Progenitor cell of endocrine pancreas (in vitro differentiated cells): Measurements from ENCODE around the gene FGF3. TPM values are rescaled to one million over a fixed set of nuclear protein-coding genes. Genes with fewer than 3 reads are reported as not detected.

Experiments
- DNase-seq: peaks from one replicate; pipeline ENCODE4 v3.0.0; 2021; ENCODE audit warnings: low spot score; ENCODE audit not compliant: unreplicated experiment
- H3K27ac Mint-ChIP-seq: 2 replicates; pipeline ENCODE4 v1.8.0; 2021; ENCODE audit warnings: mild to moderate bottlenecking, moderate library complexity, mixed read lengths
- H3K27me3 Mint-ChIP-seq: 2 replicates; pipeline ENCODE4 v1.8.0; 2021; ENCODE audit warnings: mixed read lengths
- H3K36me3 Mint-ChIP-seq: 2 replicates; pipeline ENCODE4 v1.8.0; 2022; ENCODE audit warnings: mixed read lengths; ENCODE audit not compliant: insufficient read depth
- H3K4me1 Mint-ChIP-seq: 2 replicates; pipeline ENCODE4 v1.8.0; 2021; ENCODE audit warnings: low read depth, mixed read lengths
- H3K4me3 Mint-ChIP-seq: 2 replicates; pipeline ENCODE4 v1.8.0; 2021; ENCODE audit warnings: low read depth, mild to moderate bottlenecking, moderate library complexity, mixed read lengths
- H3K9me3 Mint-ChIP-seq: 2 replicates; pipeline ENCODE4 v1.8.0; 2021; ENCODE audit warnings: low read depth, mixed read lengths
- total RNA-seq: library from RNA; stranded (reverse); gene quantifications from 2 replicates; pipeline ENCODE4 v1.2.1, GENCODE V29; 2021
- TF ChIP-seq, protein P1 (sequence below): fragments of 200-600 bp; sonication (generic); IDR thresholded peaks from one replicate; pipeline ENCODE4 v1.5.0; 2021; ENCODE audit warnings: antibody characterized with exemption, mild to moderate bottlenecking; ENCODE audit not compliant: unreplicated experiment

FGF3 gene
- total RNA-seq, 1 donor from 2014 or later, result not detected

DNA sequence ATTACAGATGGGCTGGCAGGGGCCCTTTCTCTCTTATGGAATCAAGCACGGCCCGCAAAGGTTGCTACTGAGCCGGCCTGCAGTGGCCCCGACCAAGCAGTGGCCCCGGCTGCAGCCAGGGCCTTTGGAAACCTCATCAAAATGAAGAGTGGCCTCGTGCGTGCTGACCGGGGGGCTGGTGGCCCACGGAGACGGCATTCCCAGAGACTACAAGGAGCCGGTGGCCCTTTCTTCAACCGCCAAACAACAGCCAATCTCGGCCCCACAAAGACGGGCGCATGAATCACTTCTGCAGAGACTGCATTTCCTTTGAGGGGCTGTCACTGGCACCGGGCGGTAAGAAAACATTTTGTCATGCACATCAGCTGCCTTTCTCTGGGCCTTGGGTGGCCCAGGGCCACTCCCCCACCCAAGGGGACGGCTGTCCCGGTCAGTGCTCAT lies 43.1 kb upstream of the FGF3 start:
- H3K27me3 Mint-ChIP-seq, result peaks cover 46% of the 10 kb centered on the region
- H3K4me3 Mint-ChIP-seq, result no peak overlapping the region
- DNase-seq, result no peak
- TF ChIP-seq, protein P1, sequence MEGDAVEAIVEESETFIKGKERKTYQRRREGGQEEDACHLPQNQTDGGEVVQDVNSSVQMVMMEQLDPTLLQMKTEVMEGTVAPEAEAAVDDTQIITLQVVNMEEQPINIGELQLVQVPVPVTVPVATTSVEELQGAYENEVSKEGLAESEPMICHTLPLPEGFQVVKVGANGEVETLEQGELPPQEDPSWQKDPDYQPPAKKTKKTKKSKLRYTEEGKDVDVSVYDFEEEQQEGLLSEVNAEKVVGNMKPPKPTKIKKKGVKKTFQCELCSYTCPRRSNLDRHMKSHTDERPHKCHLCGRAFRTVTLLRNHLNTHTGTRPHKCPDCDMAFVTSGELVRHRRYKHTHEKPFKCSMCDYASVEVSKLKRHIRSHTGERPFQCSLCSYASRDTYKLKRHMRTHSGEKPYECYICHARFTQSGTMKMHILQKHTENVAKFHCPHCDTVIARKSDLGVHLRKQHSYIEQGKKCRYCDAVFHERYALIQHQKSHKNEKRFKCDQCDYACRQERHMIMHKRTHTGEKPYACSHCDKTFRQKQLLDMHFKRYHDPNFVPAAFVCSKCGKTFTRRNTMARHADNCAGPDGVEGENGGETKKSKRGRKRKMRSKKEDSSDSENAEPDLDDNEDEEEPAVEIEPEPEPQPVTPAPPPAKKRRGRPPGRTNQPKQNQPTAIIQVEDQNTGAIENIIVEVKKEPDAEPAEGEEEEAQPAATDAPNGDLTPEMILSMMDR, result no peak
- H3K27ac Mint-ChIP-seq, result no peak overlapping the region
- H3K4me1 Mint-ChIP-seq, result no peaks in the 10 kb centered on the region
- H3K36me3 Mint-ChIP-seq, result no peaks in the 10 kb centered on the region
- no peaks in the 10 kb centered on the region for H3K9me3 Mint-ChIP-seq

DNA sequence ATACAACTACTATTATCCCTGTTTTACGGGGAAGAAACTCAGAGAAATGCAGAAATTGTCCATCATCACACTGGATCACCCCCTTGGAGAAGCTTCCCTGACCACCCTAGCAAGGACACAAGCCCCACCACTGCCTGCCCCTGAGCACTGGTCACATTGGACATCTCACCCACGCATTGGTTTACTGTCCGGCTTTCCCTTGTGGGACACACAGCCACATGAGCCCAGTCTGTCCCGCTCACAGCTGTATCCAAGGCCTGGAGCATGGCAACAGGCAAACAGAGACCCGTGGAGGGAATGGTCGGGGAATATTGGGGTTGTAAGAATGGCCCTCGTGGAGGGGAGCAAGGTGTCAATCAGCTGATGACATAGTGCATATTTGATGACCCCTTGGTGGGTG lies 42.7 kb upstream of the FGF3 start:
- Mint-ChIP-seq H3K36me3 (no peaks in the 10 kb centered on the region), H3K4me1 (no peaks in the 10 kb centered on the region), H3K27me3 (peaks cover 47% of the 10 kb centered on the region), H3K27ac (no peak overlapping the region), H3K9me3 (no peaks in the 10 kb centered on the region), H3K4me3 (no peak overlapping the region)
- DNase-seq, result no peak
- TF ChIP-seq, protein P1, result no peak

DNA sequence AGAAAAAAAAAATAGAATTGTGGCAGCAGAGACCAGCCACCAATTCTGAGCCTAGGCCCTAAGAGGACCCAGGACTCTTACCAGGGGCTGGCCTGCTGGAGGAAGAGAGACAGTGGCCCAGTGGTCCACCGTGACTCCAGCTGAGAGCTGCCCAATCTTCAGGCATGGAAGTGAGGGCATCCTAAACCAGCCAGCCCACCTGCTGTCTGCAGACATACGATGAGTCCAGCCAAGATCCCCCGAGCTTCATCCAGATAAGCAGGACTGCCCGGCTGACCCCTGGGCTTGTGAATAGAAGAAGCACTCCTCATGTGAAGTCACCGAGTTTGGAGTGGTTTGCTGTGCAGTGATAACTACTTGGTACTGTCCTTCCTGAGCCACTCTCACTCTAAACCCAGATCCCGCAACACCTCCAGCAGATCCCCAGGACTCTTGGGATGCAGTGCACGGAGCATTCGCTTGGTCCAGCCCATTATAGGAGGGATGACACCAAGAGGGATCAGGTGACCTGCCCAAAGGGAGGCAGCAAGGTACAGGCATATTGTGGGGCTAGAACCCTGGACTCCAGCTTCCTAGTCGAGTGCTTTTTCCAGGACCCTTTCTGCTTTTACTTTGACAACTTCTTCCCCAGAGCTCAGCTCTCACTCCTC lies 41.7 kb upstream of the FGF3 start:
- H3K36me3 Mint-ChIP-seq, result no peaks in the 10 kb centered on the region
- H3K9me3 Mint-ChIP-seq, result no peaks in the 10 kb centered on the region
- TF ChIP-seq, protein P1, result no peak
- H3K27ac Mint-ChIP-seq, result no peak overlapping the region
- H3K4me1 Mint-ChIP-seq, result peaks cover 3% of the 10 kb centered on the region
- H3K27me3 Mint-ChIP-seq, result peaks cover 41% of the 10 kb centered on the region
- DNase-seq, result no peak
- no peak overlapping the region for H3K4me3 Mint-ChIP-seq

DNA sequence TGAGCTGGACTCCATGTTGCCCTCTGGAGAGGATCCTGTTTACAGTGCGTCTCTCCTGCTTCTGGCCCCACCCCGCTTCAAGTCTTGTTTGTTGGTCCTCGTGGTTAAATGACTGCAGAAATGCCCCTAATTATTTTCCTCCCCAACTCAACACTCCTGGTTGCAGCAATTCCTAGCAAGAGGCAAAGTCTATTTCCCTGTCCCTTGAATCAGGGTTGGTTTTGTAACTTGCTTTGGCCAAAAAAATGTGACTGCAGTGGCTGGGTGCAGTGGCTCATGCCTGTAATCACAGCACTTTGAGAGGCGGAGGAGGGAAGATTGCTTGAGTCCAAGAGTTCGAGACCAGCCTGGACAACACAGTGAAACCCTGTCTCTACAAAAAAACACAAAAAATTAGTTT lies 41.0 kb upstream of the FGF3 start:
- H3K4me1 Mint-ChIP-seq, result peaks cover 5% of the 10 kb centered on the region

GRCh38 chr11:69859275-69859934 lies 40.2 kb upstream of the FGF3 start:
- no peak overlapping the region for H3K27ac Mint-ChIP-seq
- peaks cover 5% of the 10 kb centered on the region for H3K4me1 Mint-ChIP-seq
- no peak overlapping the region for H3K4me3 Mint-ChIP-seq
- H3K36me3 Mint-ChIP-seq, result no peaks in the 10 kb centered on the region
- no peaks in the 10 kb centered on the region for H3K9me3 Mint-ChIP-seq
- no peak for DNase-seq
- TF ChIP-seq, protein P1, result no peak
- H3K27me3 Mint-ChIP-seq, result peaks cover 38% of the 10 kb centered on the region

More for the DNA sequence above, 41.0 kb upstream of the FGF3 start:
- Mint-ChIP-seq H3K4me3 (no peak overlapping the region), H3K9me3 (no peaks in the 10 kb centered on the region), H3K27me3 (peaks cover 40% of the 10 kb centered on the region), H3K27ac (no peak overlapping the region), H3K36me3 (no peaks in the 10 kb centered on the region)
- TF ChIP-seq, protein P1, result no peak
- DNase-seq, result no peak
